Measurements from ENCODE around the gene KIRREL3.

The KIRREL3 gene

DNA sequence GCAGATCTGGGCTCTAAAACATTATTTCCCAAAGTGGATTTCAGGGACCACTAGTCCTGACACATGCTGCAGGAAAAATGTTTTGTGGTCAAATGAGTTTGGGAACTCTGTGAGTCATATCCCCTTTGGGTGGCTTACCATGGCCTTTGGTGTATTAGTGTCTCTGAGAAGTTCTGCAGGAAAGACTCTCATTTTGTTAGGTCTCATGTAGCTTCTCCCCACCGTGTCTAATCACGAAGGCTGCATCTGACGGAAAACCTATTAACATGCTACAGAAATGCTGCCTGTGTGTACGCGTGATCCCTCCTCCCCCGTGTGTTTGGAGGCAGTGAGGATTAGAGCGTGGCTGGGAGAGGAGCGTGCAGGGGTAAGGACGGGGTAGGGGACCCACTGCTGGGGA is 453.4 kb downstream of the KIRREL3 start:
- peaks cover 4% of the 10 kb centered on the region for H3K27me3 ChIP-seq (ENCODE audit: insufficient read depth, poor library complexity, severe bottlenecking)
- no peak overlapping the region for H3K27ac ChIP-seq (replicated peaks)
- no peak for DNase-seq (ENCODE audit: low read depth in 1 of 2, low spot score in 1 of 2)
- TF ChIP-seq, protein P1, sequence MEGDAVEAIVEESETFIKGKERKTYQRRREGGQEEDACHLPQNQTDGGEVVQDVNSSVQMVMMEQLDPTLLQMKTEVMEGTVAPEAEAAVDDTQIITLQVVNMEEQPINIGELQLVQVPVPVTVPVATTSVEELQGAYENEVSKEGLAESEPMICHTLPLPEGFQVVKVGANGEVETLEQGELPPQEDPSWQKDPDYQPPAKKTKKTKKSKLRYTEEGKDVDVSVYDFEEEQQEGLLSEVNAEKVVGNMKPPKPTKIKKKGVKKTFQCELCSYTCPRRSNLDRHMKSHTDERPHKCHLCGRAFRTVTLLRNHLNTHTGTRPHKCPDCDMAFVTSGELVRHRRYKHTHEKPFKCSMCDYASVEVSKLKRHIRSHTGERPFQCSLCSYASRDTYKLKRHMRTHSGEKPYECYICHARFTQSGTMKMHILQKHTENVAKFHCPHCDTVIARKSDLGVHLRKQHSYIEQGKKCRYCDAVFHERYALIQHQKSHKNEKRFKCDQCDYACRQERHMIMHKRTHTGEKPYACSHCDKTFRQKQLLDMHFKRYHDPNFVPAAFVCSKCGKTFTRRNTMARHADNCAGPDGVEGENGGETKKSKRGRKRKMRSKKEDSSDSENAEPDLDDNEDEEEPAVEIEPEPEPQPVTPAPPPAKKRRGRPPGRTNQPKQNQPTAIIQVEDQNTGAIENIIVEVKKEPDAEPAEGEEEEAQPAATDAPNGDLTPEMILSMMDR (IDR thresholded peaks at IDR 0.05; ENCODE audit: insufficient read depth, low read length), result no peak
- TF ChIP-seq SPI1 (IDR thresholded peaks at IDR 0.05; ENCODE audit: borderline replicate concordance, low read depth) (no peak), POLR2AphosphoS5 (IDR thresholded peaks at IDR 0.05; ENCODE audit: low read depth) (no peak), REST (IDR thresholded peaks at IDR 0.05; ENCODE audit: insufficient replicate concordance, low read depth) (no peak), GABPA (IDR thresholded peaks at IDR 0.05; ENCODE audit: low read depth) (no peak)
- H3K4me3 ChIP-seq (replicated peaks; ENCODE audit: insufficient read depth, low read length), result no peak overlapping the region

DNA sequence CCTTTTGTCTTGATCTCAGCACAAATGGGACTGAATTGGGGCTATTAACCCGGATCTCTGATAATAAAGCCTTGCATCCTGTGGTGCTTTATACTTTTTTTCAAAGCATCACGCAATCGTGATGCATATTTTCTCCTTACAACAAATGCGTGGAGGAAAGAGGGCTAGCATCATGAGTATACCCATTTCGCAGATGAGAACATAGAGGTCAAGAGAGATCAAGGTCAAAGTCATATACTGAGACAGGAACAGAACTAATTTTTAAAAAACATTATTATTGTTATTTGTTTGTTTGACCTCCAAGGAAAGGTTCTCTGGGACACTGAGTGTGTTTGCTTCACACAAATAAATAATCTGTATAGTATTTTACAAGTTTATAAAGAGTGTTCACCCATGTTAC is 453.9 kb downstream of the KIRREL3 start:
- Histone ChIP-seq H3K4me3 (replicated peaks; ENCODE audit: insufficient read depth, low read length) (no peak overlapping the region), H3K27ac (replicated peaks) (no peak overlapping the region), H3K27me3 (ENCODE audit: insufficient read depth, poor library complexity, severe bottlenecking) (peaks cover 6% of the 10 kb centered on the region)
- TF ChIP-seq POLR2AphosphoS5 (IDR thresholded peaks at IDR 0.05; ENCODE audit: low read depth) (no peak), REST (IDR thresholded peaks at IDR 0.05; ENCODE audit: insufficient replicate concordance, low read depth) (no peak), GABPA (IDR thresholded peaks at IDR 0.05; ENCODE audit: low read depth) (no peak), SPI1 (IDR thresholded peaks at IDR 0.05; ENCODE audit: borderline replicate concordance, low read depth) (no peak)
- TF ChIP-seq, protein P1 (IDR thresholded peaks at IDR 0.05; ENCODE audit: insufficient read depth, low read length), result no peak
- no peak for DNase-seq (ENCODE audit: low read depth in 1 of 2, low spot score in 1 of 2)

DNA sequence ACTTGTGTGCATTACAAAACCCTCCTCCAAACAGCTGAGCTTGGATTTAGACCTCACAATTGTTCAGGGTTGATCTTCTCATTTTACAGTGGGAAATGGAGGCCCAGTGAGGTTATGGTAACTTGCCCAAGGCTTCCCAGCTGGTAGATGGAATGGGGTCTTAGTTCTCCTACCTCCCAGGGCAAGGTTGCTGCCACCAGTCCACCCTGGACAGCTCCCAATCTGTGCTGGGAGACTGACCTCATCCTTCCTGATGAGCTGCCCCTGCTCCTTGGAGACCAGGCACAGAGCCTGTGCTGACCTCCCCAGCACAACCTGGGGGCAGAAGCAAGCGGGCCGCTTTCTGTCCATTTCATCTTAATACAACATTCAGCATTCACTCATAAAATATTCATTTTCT is 454.4 kb downstream of the KIRREL3 start:
- H3K27ac ChIP-seq (replicated peaks), result no peak overlapping the region
- no peak for TF ChIP-seq SPI1 (IDR thresholded peaks at IDR 0.05; ENCODE audit: borderline replicate concordance, low read depth)
- peak; percentile 77 for TF ChIP-seq REST (IDR thresholded peaks at IDR 0.05; ENCODE audit: insufficient replicate concordance, low read depth)
- no peak for TF ChIP-seq GABPA (IDR thresholded peaks at IDR 0.05; ENCODE audit: low read depth)
- H3K4me3 ChIP-seq (replicated peaks; ENCODE audit: insufficient read depth, low read length), result no peak overlapping the region
- peaks cover 6% of the 10 kb centered on the region for H3K27me3 ChIP-seq (ENCODE audit: insufficient read depth, poor library complexity, severe bottlenecking)
- no peak for DNase-seq (ENCODE audit: low read depth in 1 of 2, low spot score in 1 of 2)

Measured in HL-60 (cell line).